GM12891 (cell line): Measurements from ENCODE around the gene STXBP5.

ENCODE experiments used
- PAX5 ChIP-seq: IDR thresholded peaks from 2 replicates; pipeline ENCODE4 v1.6.1; 2011; ENCODE audit warnings: low read length, moderate library complexity, mild to moderate bottlenecking; ENCODE audit not compliant: insufficient read depth, severe bottlenecking
- POLR2A ChIP-seq: IDR thresholded peaks from 2 replicates; pipeline ENCODE4 v1.6.1; 2011; ENCODE audit warnings: low read depth, low read length, control low read depth
- POLR2AphosphoS5 ChIP-seq: IDR thresholded peaks from 2 replicates; pipeline ENCODE4 v1.6.1; 2011; ENCODE audit warnings: low read depth, low read length, control low read depth
- POU2F2 ChIP-seq: IDR thresholded peaks from 2 replicates; pipeline ENCODE4 v1.6.1; 2011; ENCODE audit warnings: low read depth, mild to moderate bottlenecking, control low read depth, low read length, moderate library complexity
- SPI1 ChIP-seq: IDR thresholded peaks from 2 replicates; pipeline ENCODE4 v1.6.1; 2011; ENCODE audit warnings: low read depth, low read length, control low read depth
- TAF1 ChIP-seq: IDR thresholded peaks from 2 replicates; pipeline ENCODE4 v1.6.1; 2011; ENCODE audit warnings: low read depth, low read length, control low read depth

DNA sequence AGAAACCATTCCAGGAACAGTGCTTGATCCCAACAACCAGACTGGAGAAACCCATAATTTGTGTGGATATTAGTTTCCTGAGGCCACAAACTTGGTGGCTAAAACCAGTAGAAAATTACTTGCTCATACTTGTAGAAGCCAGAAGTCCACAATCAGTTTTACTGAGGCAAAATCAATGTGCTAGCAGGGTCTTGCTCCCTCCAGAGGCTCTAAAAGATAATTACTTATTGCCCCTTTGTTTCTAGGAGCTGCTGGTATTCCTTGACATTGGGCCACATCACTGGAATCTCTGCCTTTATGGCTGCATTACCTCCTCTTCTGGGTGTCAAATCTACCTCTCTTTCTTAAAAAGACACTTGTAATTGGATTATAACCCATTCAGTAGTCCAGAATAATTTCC, 162.1 kb downstream of the STXBP5 start:
- no peak for TF ChIP-seq POLR2A
- TF ChIP-seq POLR2AphosphoS5: no peak
- TF ChIP-seq TAF1: no peak
- TF ChIP-seq SPI1: no peak
- TF ChIP-seq PAX5: no peak
- TF ChIP-seq POU2F2: no peak
